Epidermal melanocyte (primary cell): ENCODE data around the gene UBE2L3.
"Not testable (repeated sequence)": the region's sequence is repeated elsewhere in the genome, so short reads cannot be mapped to it uniquely, and the experiment has no call there.

ENCODE experiments used
- DNase-seq: peaks from one replicate; pipeline ENCODE4 v3.0.0; 2011; ENCODE audit warnings: low spot score; ENCODE audit not compliant: insufficient read length

UBE2L3 gene

GRCh38 chr22:21626073-21626734 is 58.7 kb downstream of the UBE2L3 start:
- no peak for DNase-seq

GRCh38 chr22:21626735-21627469 is 59.4 kb downstream of the UBE2L3 start:
- no peak for DNase-seq

GRCh38 chr22:21628386-21629254 is 61.1 kb downstream of the UBE2L3 start:
- no peak for DNase-seq

- peak; percentile 84 for DNase-seq
These were observed 62.0 kb downstream of the UBE2L3 start, which contains the start of gene YDJC for GRCh38 chr22:21629255-21630149. Gene YDJC (minus strand): TSS chr22:21630022. CDS start chr22:21630014, 8 bp downstream.

GRCh38 chr22:21631025-21631424 is 63.5 kb downstream of the UBE2L3 start:
- DNase-seq: no peak

GRCh38 chr22:21632237-21632895 is 64.9 kb downstream of the UBE2L3 start, which contains the start of gene CCDC116:
Gene CCDC116 (plus strand): TSS chr22:21632760. CDS start chr22:21633182, 422 bp downstream.
- peak; percentile 5 for DNase-seq

- DNase-seq: no peak
These were observed 65.4 kb downstream of the UBE2L3 start for GRCh38 chr22:21632931-21633330.

- peak; percentile 12 for DNase-seq
These were observed 66.0 kb downstream of the UBE2L3 start for GRCh38 chr22:21633481-21633880.

- DNase-seq: no peak
These were observed 66.6 kb downstream of the UBE2L3 start for GRCh38 chr22:21634081-21634480.

- DNase-seq: no peak
These were observed 67.3 kb downstream of the UBE2L3 start for GRCh38 chr22:21634844-21635243.

GRCh38 chr22:21635771-21636510 is 68.4 kb downstream of the UBE2L3 start:
- peak; percentile 7 for DNase-seq

GRCh38 chr22:21636629-21637218 is 69.2 kb downstream of the UBE2L3 start:
- DNase-seq: peak; percentile 7

GRCh38 chr22:21637450-21637849 is 69.9 kb downstream of the UBE2L3 start:
- not testable (repeated sequence) for DNase-seq

- DNase-seq: no peak
These were observed 71.8 kb downstream of the UBE2L3 start for GRCh38 chr22:21639359-21639758.

GRCh38 chr22:21640810-21641209 is 73.3 kb downstream of the UBE2L3 start:
- DNase-seq: no peak

- DNase-seq: peak; percentile 62
These were observed 73.9 kb downstream of the UBE2L3 start for GRCh38 chr22:21641417-21641788.

GRCh38 chr22:21641789-21642583 is 74.5 kb downstream of the UBE2L3 start, which contains the start of gene SDF2L1:
Gene SDF2L1 (plus strand): TSS chr22:21642302. CDS start chr22:21642337, 35 bp downstream.
- DNase-seq: peak; percentile 100
